B cell (primary cell): Measurements from ENCODE around the gene CCDC187. TPM values are rescaled to one million over a fixed set of nuclear protein-coding genes. Genes with fewer than 3 reads are reported as not detected.

Source experiments
- ATAC-seq: fragments of 200-7000 bp; cut with Tn5 transposase; one replicate; pipeline ENCODE4 v1.10.0; 2021; ENCODE audit warnings: low read depth, mild to moderate bottlenecking, moderate number of reproducible peaks, moderate library complexity
- CTCF ChIA-PET: fragments of 350-600 bp; sonication (Branson Sonifier 250); formaldehyde crosslinking; loops from one replicate; lab custom pipeline; 2021; ENCODE audit warnings: antibody characterized with exemption, inconsistent platforms; lab: Charles Lee
- POLR2A ChIA-PET: fragments of 350-600 bp; sonication (Branson Sonifier 250); formaldehyde crosslinking; loops from one replicate; lab custom pipeline; 2021; ENCODE audit warnings: antibody characterized with exemption; lab: Charles Lee
- DNase-seq: peaks from one replicate; pipeline ENCODE4 v3.0.0; 2013
- H2AFZ ChIP-seq: 2 replicates; pipeline ENCODE4 v1.6.1; 2012; ENCODE audit warnings: mild to moderate bottlenecking, low read depth, low read length; ENCODE audit not compliant: insufficient read depth, poor library complexity, severe bottlenecking
- H3K27ac ChIP-seq, 2 donors: 1 replicate in 1 of 2; 2 replicates in 1 of 2; pipeline ENCODE4 v1.5.1; 2012 to 2013; ENCODE audit warnings: low read length in 2 of 2, mild to moderate bottlenecking in 2 of 2, moderate library complexity in 1 of 2
- H3K27me3 ChIP-seq, 4 experiments: fragments of 200-600 bp in 1 of 4; sonication (generic) in 1 of 4; replicated peaks in 1 of 4; 1 replicate in 2 of 4; 2 replicates in 2 of 4; pipeline versions ENCODE4 v1.6.1 to v1.7.0; 2013 to 2016; ENCODE audit warnings: low read length in 3 of 4, mild to moderate bottlenecking in 2 of 4, mixed read lengths in 1 of 4, moderate library complexity in 1 of 4; ENCODE audit not compliant: insufficient read depth in 4 of 4, control insufficient read depth in 3 of 4; ENCODE audit errors: control extremely low read depth in 1 of 4
- H3K36me3 ChIP-seq, 2 experiments: replicated peaks in 1 of 2; 1 replicate in 1 of 2; 2 replicates in 1 of 2; pipeline versions ENCODE4 v1.6.1 to v1.7.1; 2013; ENCODE audit warnings: low read length in 1 of 2; ENCODE audit not compliant: insufficient read depth in 2 of 2, control insufficient read depth in 1 of 2; ENCODE audit errors: control extremely low read depth in 1 of 2, extremely low read depth in 1 of 2
- H3K4me1 ChIP-seq, 2 donors: fragments of 200-600 bp in 1 of 2; sonication (generic) in 1 of 2; 1 replicate in 1 of 2; 2 replicates in 1 of 2; pipeline versions ENCODE4 v1.5.1 to v1.6.1; 2013 to 2017; ENCODE audit warnings: low read length in 2 of 2; ENCODE audit not compliant: control insufficient read depth in 2 of 2, insufficient read depth in 2 of 2
- H3K4me2 ChIP-seq: replicated peaks from 2 replicates; pipeline ENCODE3; 2012; ENCODE audit warnings: mild to moderate bottlenecking, low read depth, low read length; ENCODE audit not compliant: poor library complexity, severe bottlenecking
- H3K4me3 ChIP-seq, 5 experiments: fragments of 200-600 bp in 1 of 5; sonication (generic) in 1 of 5; 1 replicate in 3 of 5; 2 replicates in 2 of 5; pipeline versions ENCODE4 v1.5.1 to v1.7.0; 2011 to 2016; ENCODE audit warnings: low read length in 4 of 5, mild to moderate bottlenecking in 4 of 5, low read depth in 2 of 5, control low read depth in 1 of 5, moderate library complexity in 1 of 5; ENCODE audit not compliant: insufficient read depth in 1 of 5; ENCODE audit errors: control extremely low read depth in 1 of 5, extremely low read depth in 1 of 5
- H3K79me2 ChIP-seq: fragments of 200-600 bp; sonication (generic); one replicate; pipeline ENCODE4 v1.6.0; 2016; ENCODE audit warnings: low read length; ENCODE audit not compliant: control insufficient read depth, insufficient read depth
- H3K9ac ChIP-seq: fragments of 200-600 bp; sonication (generic); 2 replicates; pipeline ENCODE4 v1.6.1; 2017; ENCODE audit warnings: mild to moderate bottlenecking, low read length, moderate library complexity
- H3K9me3 ChIP-seq, 3 donors: one replicate each; pipeline versions ENCODE4 v1.6.1 to v1.7.1; 2013; ENCODE audit warnings: low read length in 2 of 3; ENCODE audit not compliant: control insufficient read depth in 2 of 3, insufficient read depth in 1 of 3; ENCODE audit errors: control extremely low read depth in 1 of 3
- H4K20me1 ChIP-seq: 2 replicates; pipeline ENCODE4 v1.6.0; 2012; ENCODE audit warnings: mild to moderate bottlenecking, low read length; ENCODE audit not compliant: insufficient read depth, control insufficient read depth, poor library complexity, severe bottlenecking
- H3K27ac Mint-ChIP-seq: one replicate; pipeline ENCODE4 v1.8.0; 2021; ENCODE audit warnings: mixed read lengths
- H3K27me3 Mint-ChIP-seq: one replicate; pipeline ENCODE4 v1.8.0; 2021; ENCODE audit warnings: mixed read lengths
- H3K4me1 Mint-ChIP-seq: one replicate; pipeline ENCODE4 v1.8.0; 2021; ENCODE audit warnings: mixed read lengths
- H3K4me3 Mint-ChIP-seq: one replicate; pipeline ENCODE4 v1.8.0; 2021; ENCODE audit warnings: mixed read lengths
- H3K9me3 Mint-ChIP-seq: one replicate; pipeline ENCODE4 v1.8.0; 2022; ENCODE audit warnings: mixed read lengths; ENCODE audit not compliant: insufficient read depth
- EZH2 ChIP-seq: IDR thresholded peaks from 2 replicates; pipeline ENCODE4 v1.6.1; 2012; ENCODE audit warnings: borderline replicate concordance, low read depth, mild to moderate bottlenecking, moderate library complexity, low read length; ENCODE audit not compliant: insufficient read depth, poor library complexity, severe bottlenecking
- WGBS: methylation state at CpG from one replicate; pipeline ENCODE4 v1.1.5; 2013; ENCODE audit warnings: missing lambda C conversion rate; ENCODE audit not compliant: insufficient coverage; 5-methylcytosine and 5-hydroxymethylcytosine counted together
- intact Hi-C: fragments of 100-400 bp; cut with micrococcal nuclease; formaldehyde crosslinking; loops from one replicate; pipeline ENCODE4 v1.10.0; 2022
- polyA plus RNA-seq: library from polyadenylated mRNA; depleted of rRNA; stranded (reverse); fragments of >200 nt; gene quantifications from 2 replicates; pipeline ENCODE4 v1.2.3, GENCODE V29; 2012
- total RNA-seq, 2 donors: library from RNA; stranded (reverse); fragments of 120-200 nt in 1 of 2; gene quantifications; 1 replicate in 1 of 2; 2 replicates in 1 of 2; pipeline versions ENCODE4 v1.2.3 to v1.2.4, GENCODE V29; 2013 to 2022
- TF ChIP-seq, protein P1 (sequence below): fragments of 200-600 bp; IDR thresholded peaks from one replicate; pipeline ENCODE4 v1.8.0; 2022; ENCODE audit warnings: antibody characterized with exemption, mild to moderate bottlenecking

The CCDC187 gene
- total and polyA plus RNA-seq, 2 donors (not counting 1 experiment from before 2014, with no cell fraction given) = 1.5 to 7.6 TPM

- H3K9me3 Mint-ChIP-seq = no peaks in the 10 kb centered on the region
- H3K4me3 Mint-ChIP-seq = no peak overlapping the region
- Histone ChIP-seq H3K9ac (no peak overlapping the region), H3K4me3 (no peak overlapping the region), H4K20me1 (peaks cover 100% of the 10 kb centered on the region), H3K4me1 (peaks cover 43 to 78% of the 10 kb centered on the region in 2 donors), H2AFZ (no peak overlapping the region), H3K27me3 (no peaks in the 10 kb centered on the region), H3K27ac (no peak overlapping the region), H3K9me3 (no peaks in the 10 kb centered on the region), H3K4me2 (no peak overlapping the region), H3K36me3 (peaks cover 0 to 58% of the 10 kb centered on the region in 2 experiments), H3K79me2 (peaks cover 100% of the 10 kb centered on the region)
- WGBS = 96% methylated on average over 21 of the region's 21 CpGs
- ChIA-PET CTCF (interaction anchor here (0.6 to 1.5 kb wide), 4 partner anchors 8 to 111 kb away, joined by 3 to 6 read pairs (median 4); no protein-coding TSS in a partner anchor), POLR2A (interaction anchor here (0.6 to 2.9 kb wide), 2 partner anchors 9 to 239 kb away, joined by 3 to 18 read pairs; no protein-coding TSS in a partner anchor)
- ATAC-seq (no peak), DNase-seq (no peak)
- H3K4me1 Mint-ChIP-seq = peaks cover 84% of the 10 kb centered on the region
- intact Hi-C loops = no loop called here
- peak overlapping the region; percentile 61 for H3K27ac Mint-ChIP-seq
- TF ChIP-seq EZH2 = no peak
- TF ChIP-seq, protein P1, sequence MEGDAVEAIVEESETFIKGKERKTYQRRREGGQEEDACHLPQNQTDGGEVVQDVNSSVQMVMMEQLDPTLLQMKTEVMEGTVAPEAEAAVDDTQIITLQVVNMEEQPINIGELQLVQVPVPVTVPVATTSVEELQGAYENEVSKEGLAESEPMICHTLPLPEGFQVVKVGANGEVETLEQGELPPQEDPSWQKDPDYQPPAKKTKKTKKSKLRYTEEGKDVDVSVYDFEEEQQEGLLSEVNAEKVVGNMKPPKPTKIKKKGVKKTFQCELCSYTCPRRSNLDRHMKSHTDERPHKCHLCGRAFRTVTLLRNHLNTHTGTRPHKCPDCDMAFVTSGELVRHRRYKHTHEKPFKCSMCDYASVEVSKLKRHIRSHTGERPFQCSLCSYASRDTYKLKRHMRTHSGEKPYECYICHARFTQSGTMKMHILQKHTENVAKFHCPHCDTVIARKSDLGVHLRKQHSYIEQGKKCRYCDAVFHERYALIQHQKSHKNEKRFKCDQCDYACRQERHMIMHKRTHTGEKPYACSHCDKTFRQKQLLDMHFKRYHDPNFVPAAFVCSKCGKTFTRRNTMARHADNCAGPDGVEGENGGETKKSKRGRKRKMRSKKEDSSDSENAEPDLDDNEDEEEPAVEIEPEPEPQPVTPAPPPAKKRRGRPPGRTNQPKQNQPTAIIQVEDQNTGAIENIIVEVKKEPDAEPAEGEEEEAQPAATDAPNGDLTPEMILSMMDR = no peak
- H3K27me3 Mint-ChIP-seq = no peaks in the 10 kb centered on the region
Observed at GRCh38 chr9:136234597-136234996, 69.3 kb downstream of the CCDC187 start.

DNA sequence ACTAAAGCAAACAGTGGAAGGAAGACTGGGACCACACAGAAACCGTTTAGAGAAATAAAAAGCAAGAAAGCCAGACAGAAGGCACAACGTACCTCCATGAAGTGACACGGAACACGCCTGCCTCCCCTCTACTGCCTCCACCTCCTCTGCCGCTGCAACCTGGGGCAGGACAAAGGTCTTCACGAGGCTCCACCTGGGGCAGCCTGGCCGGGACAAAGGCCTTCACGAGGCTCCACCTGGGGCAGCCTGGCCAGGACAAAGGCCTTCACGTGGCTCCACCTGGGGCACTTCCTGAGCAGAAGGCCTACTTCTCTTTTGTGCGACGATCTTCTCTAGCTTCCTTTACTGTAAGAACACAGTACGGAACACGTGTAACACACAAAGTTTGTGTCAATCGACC is 70.0 kb downstream of the CCDC187 start:
- H3K4me3 Mint-ChIP-seq = peak overlapping the region; percentile 6
- Histone ChIP-seq H3K79me2 (peaks cover 100% of the 10 kb centered on the region), H3K4me2 (no peak overlapping the region), H2AFZ (no peak overlapping the region), H3K27me3 (no peaks in the 10 kb centered on the region), H3K9ac (no peak overlapping the region), H3K4me3 (no peak overlapping the region), H3K27ac (no peak overlapping the region), H3K36me3 (peaks cover 0 to 59% of the 10 kb centered on the region in 2 experiments), H4K20me1 (peaks cover 99% of the 10 kb centered on the region), H3K9me3 (no peaks in the 10 kb centered on the region), H3K4me1 (peaks cover 35 to 70% of the 10 kb centered on the region in 2 donors)
- intact Hi-C loops = no loop called here
- no peaks in the 10 kb centered on the region for H3K9me3 Mint-ChIP-seq
- ChIA-PET CTCF (interaction anchor here (0.8 to 1.5 kb wide), 3 partner anchors 8 to 16 kb away, joined by 3 to 6 read pairs (median 4); no protein-coding TSS in a partner anchor), POLR2A (interaction anchor here (2.9 kb wide), 1 partner anchor 8 kb away, joined by 18 read pairs; no protein-coding TSS in a partner anchor)
- WGBS = 65% methylated on average over 14 of the region's 14 CpGs
- no peaks in the 10 kb centered on the region for H3K27me3 Mint-ChIP-seq
- no peak for DNase-seq
- no peak for TF ChIP-seq EZH2
- TF ChIP-seq, protein P1 = no peak
- ATAC-seq = no peak
- H3K27ac Mint-ChIP-seq = peak overlapping the region; percentile 51
- peaks cover 80% of the 10 kb centered on the region for H3K4me1 Mint-ChIP-seq
